Measurements from ENCODE around the gene EPB41L1. TPM values are rescaled to one million over a fixed set of nuclear protein-coding genes. Genes with fewer than 3 reads are reported as not detected.

Gene EPB41L1
- total and polyA plus RNA-seq, 8 donors: 33.8 to 80.1 (median 38.7) TPM

- H3K9me3 ChIP-seq: no peaks in the 10 kb centered on the region
- no peak for TF ChIP-seq CTCF (IDR thresholded peaks at IDR 0.05)
- H3K4me1 ChIP-seq: no peaks in the 10 kb centered on the region
Observed at GRCh38 chr20:36260316-36260715, 105.8 kb downstream of the EPB41L1 start.

GRCh38 chr20:36261389-36262105 is 107.0 kb downstream of the EPB41L1 start:
- intact Hi-C loops (cut with DNase I): no loop called here
- DNase-seq (no peak), ATAC-seq (no peak)
- no peak for TF ChIP-seq CTCF (IDR thresholded peaks at IDR 0.05)
- Histone ChIP-seq H3K4me1 (no peaks in the 10 kb centered on the region), H3K27me3 (no peaks in the 10 kb centered on the region), H3K36me3 (peaks cover 0 to 13% of the 10 kb centered on the region in 2 donors), H3K27ac (no peak overlapping the region), H3K4me3 (no peak overlapping the region), H3K9me3 (no peaks in the 10 kb centered on the region)

More at GRCh38 chr20:36260316-36260715, 105.8 kb downstream of the EPB41L1 start:
- intact Hi-C loops (cut with DNase I): no loop called here
- no peak for DNase-seq
- no peak overlapping the region for H3K4me3 ChIP-seq
- H3K27ac ChIP-seq: no peak overlapping the region
- H3K27me3 ChIP-seq: no peaks in the 10 kb centered on the region
- no peak for ATAC-seq
- peaks cover 0 to 25% of the 10 kb centered on the region in 2 donors for H3K36me3 ChIP-seq

- Histone ChIP-seq H3K36me3 (peaks cover 0 to 4% of the 10 kb centered on the region in 2 donors), H3K4me3 (no peak overlapping the region), H3K4me1 (no peaks in the 10 kb centered on the region), H3K9me3 (no peaks in the 10 kb centered on the region), H3K27ac (no peak overlapping the region), H3K27me3 (no peaks in the 10 kb centered on the region)
- TF ChIP-seq CTCF (IDR thresholded peaks at IDR 0.05): no peak
- no peak for DNase-seq
- intact Hi-C loops (cut with DNase I): no loop called here
- no peak for ATAC-seq
Observed at GRCh38 chr20:36262440-36262839, 107.9 kb downstream of the EPB41L1 start.

- no peaks in the 10 kb centered on the region for H3K9me3 ChIP-seq
- no peak for DNase-seq
- TF ChIP-seq CTCF (IDR thresholded peaks at IDR 0.05): no peak
- intact Hi-C loops (cut with DNase I): no loop called here
- no peaks in the 10 kb centered on the region for H3K36me3 ChIP-seq
- H3K4me1 ChIP-seq: no peaks in the 10 kb centered on the region
- no peaks in the 10 kb centered on the region for H3K27me3 ChIP-seq
- ATAC-seq: no peak
- H3K27ac ChIP-seq: no peak overlapping the region
- H3K4me3 ChIP-seq: no peak overlapping the region
Observed at GRCh38 chr20:36264426-36265246, 110.1 kb downstream of the EPB41L1 start.

- Histone ChIP-seq H3K27ac (no peak overlapping the region), H3K36me3 (no peaks in the 10 kb centered on the region), H3K9me3 (no peaks in the 10 kb centered on the region), H3K27me3 (no peaks in the 10 kb centered on the region), H3K4me1 (no peaks in the 10 kb centered on the region), H3K4me3 (no peak overlapping the region)
- DNase-seq (no peak), ATAC-seq (no peak)
- intact Hi-C loops (cut with DNase I): no loop called here
- TF ChIP-seq CTCF (IDR thresholded peaks at IDR 0.05): no peak
Observed at GRCh38 chr20:36266189-36266588, 111.6 kb downstream of the EPB41L1 start.
